Sigmoid colon (tissue), 7 donors: Measurements from ENCODE around the gene SLC2A11. TPM values are rescaled to one million over a fixed set of nuclear protein-coding genes. Genes with fewer than 3 reads are reported as not detected.
"Not testable (repeated sequence)": the region's sequence is repeated elsewhere in the genome, so short reads cannot be mapped to it uniquely, and the experiment has no call there.

Source experiments
- DNase-seq: peaks from one replicate; pipeline ENCODE4 v3.0.0-alpha.2; 2019
- H3K27ac ChIP-seq, 4 donors: fragments of 200-600 bp; sonication (generic); one replicate each; pipeline ENCODE4 v1.5.1; 2016 to 2019; ENCODE audit warnings: mild to moderate bottlenecking in 1 of 4
- H3K27me3 ChIP-seq, 3 donors: fragments of 200-600 bp; sonication (generic); one replicate each; pipeline ENCODE4 v1.5.1; 2019; ENCODE audit warnings: mild to moderate bottlenecking in 1 of 3
- H3K36me3 ChIP-seq, 4 donors: fragments of 200-600 bp; sonication (generic); one replicate each; pipeline ENCODE4 v1.5.1; 2016 to 2019
- H3K4me1 ChIP-seq, 4 donors: fragments of 200-600 bp; sonication (generic); one replicate each; pipeline ENCODE4 v1.5.1; 2017 to 2019
- H3K4me3 ChIP-seq, 4 donors: fragments of 200-600 bp; sonication (generic); one replicate each; pipeline ENCODE4 v1.5.1; 2017 to 2019; ENCODE audit warnings: mild to moderate bottlenecking in 2 of 4, moderate library complexity in 1 of 4
- H3K9me3 ChIP-seq, 4 donors: fragments of 200-600 bp in 3 of 4; sonication (generic) in 3 of 4; one replicate each; pipeline versions ENCODE4 v1.5.1 to v1.6.1; 2013 to 2019
- CTCF ChIP-seq, 4 experiments: fragments of 450-650 bp in 3 of 4; fragments of 200-600 bp in 1 of 4; IDR thresholded peaks; one replicate each; pipeline ENCODE4 v1.5.1; 2016 to 2019; ENCODE audit warnings: antibody characterized with exemption in 4 of 4, mild to moderate bottlenecking in 3 of 4, moderate library complexity in 2 of 4
- EP300 ChIP-seq, 4 donors: sonication (generic); formaldehyde crosslinking; IDR thresholded peaks; one replicate each; pipeline ENCODE4 v1.6.1; 2017; ENCODE audit warnings: antibody characterized with exemption in 4 of 4
- POLR2A ChIP-seq, 2 donors: fragments of 450-650 bp; IDR thresholded peaks; one replicate each; pipeline ENCODE4 v1.6.1; 2016; ENCODE audit warnings: antibody characterized with exemption in 2 of 2, mild to moderate bottlenecking in 2 of 2, moderate library complexity in 2 of 2
- POLR2AphosphoS5 ChIP-seq, 4 donors: sonication (generic); formaldehyde crosslinking; IDR thresholded peaks; one replicate each; pipeline ENCODE4 v1.6.1; 2017; ENCODE audit warnings: antibody characterized with exemption in 4 of 4
- WGBS, 2 donors: extraction: QIAGEN DNeasy Blood & Tissue Kit; methylation state at CpG; one replicate each; pipeline ENCODE4 v1.1.7; 2013; 5-methylcytosine and 5-hydroxymethylcytosine counted together
- intact Hi-C: fragments of 100-400 bp; cut with DNase I; formaldehyde crosslinking; loops from one replicate; pipeline ENCODE4 v1.15.1; 2023
- polyA plus RNA-seq, 3 donors: library from polyadenylated mRNA; stranded (reverse); fragments of 200-250 nt; gene quantifications; one replicate each; pipeline ENCODE4 v1.2.3, GENCODE V29; 2013
- total RNA-seq, 4 donors: library from RNA; depleted of rRNA; stranded (reverse); fragments of >200 nt; gene quantifications; one replicate each; pipeline ENCODE4 v1.1.0, GENCODE V29; 2016
- donor health status: healthy with polysubstance abuse.
- donor health status: Bipolar disorder and iron deficiency.
- donor health status: healthy.

SLC2A11 gene
- total and polyA plus RNA-seq, 7 donors, result 4.8 to 23.5 (median 13.8) TPM

DNA sequence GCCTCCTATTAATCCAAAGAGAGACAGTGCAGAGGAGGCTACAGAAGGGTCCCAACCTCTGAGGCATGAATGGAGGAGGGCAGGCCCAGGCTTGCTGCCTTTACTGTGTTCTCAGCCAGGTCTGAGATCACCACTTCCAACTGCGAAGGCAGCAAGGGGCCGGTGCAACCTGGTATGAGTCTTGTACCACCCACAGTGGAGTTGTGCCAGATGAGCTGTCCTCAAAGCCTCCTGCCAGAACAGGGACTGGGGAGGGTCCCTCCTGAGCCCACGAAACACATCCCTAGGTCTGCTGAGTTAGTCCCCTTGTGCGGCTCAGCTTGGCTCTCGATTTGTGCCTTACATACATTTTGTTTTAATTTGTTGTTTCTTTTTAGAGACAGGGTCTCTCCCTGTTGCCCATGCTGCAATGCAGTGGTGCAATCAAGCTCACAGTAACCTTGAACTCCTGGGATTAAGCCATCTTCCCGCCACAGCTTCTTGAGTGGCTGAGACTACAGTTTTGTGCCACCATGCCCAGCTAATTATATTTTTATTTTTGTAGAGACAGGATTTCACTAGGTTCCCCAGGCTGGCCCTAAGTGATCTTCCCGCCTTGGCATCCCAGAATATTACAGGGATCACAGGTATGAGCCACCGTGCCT, 45.8 kb downstream of the SLC2A11 start:
- Histone ChIP-seq H3K27ac (no peak overlapping the region), H3K4me1 (no peaks in the 10 kb centered on the region), H3K9me3 (no peaks in the 10 kb centered on the region), H3K27me3 (no peaks in the 10 kb centered on the region), H3K4me3 (no peak overlapping the region), H3K36me3 (no peaks in the 10 kb centered on the region)
- no peak for TF ChIP-seq EP300 (IDR thresholded peaks at IDR 0.05)
- 92 to 94% methylated on average over 8 of the region's 8 CpGs for WGBS, 2 donors
- DNase-seq, result no peak
- intact Hi-C loops, result no loop called here

DNA sequence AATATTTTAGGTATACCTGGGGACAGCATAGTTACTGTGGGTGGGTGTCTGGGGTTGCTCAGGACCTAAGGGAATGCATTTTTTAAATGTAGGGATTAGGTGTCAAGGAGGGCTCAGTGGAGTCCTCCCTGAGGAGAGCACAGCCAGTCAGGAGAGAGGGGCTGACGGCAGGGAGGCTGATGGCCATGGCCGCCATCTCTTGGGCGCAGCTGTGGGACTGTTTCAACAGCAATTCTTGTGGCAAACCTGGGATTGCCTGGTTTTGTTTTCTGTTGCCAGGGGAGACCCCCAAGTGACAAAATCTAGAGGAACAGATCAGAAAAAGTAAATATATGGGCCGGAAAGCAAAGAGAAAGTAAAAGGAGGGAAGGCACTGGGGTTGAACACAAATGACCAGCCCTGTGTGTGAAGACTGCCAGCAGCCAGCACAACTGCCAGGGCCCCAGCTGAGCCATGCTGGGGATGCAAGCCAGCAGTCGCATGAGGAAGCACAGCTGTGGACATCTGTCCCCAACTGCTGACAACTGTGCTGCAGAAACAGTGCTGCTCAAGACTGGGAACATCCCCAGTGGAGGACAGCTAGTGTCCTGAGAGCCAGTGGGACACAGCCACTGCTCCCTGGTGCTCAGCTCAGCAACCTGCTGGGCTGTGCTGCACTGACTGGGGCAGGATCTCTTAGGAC, 47.0 kb downstream of the SLC2A11 start:
- no peak for DNase-seq
- Histone ChIP-seq H3K4me1 (peaks cover 0 to 11% (median 4%) of the 10 kb centered on the region in 4 donors), H3K27ac (no peak overlapping the region), H3K4me3 (no peak overlapping the region), H3K27me3 (no peaks in the 10 kb centered on the region), H3K36me3 (no peaks in the 10 kb centered on the region), H3K9me3 (no peaks in the 10 kb centered on the region)
- intact Hi-C loops, result no loop called here
- WGBS, 2 donors, result 64 to 78% methylated on average over 5 of the region's 5 CpGs
- TF ChIP-seq EP300 (IDR thresholded peaks at IDR 0.05), result no peak
- TF ChIP-seq POLR2A (IDR thresholded peaks at IDR 0.05), result no peak
- no peak for TF ChIP-seq CTCF (IDR thresholded peaks at IDR 0.05)
- TF ChIP-seq POLR2AphosphoS5 (IDR thresholded peaks at IDR 0.05), result no peak

DNA sequence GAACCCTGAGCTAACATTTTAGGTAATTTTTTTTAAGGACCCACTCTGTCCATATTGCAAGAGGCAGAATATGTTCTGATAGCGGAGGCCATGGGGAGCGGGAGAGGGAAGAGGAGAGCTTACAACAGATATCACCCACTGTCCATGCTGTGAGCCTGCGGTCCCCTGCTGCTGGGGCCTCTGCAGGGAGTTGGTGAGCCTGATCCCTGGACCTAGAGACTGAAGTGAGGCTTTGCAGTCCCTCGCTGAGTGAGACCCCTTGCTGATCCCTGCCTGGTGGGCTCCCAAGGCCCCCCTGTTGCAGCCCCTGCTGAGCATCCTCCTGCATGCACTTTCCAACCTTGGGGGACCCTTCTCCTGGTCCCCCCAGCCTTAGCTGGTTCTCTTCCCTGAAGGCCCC, 49.0 kb downstream of the SLC2A11 start:
- H3K4me3 ChIP-seq, result no peak overlapping the region
- H3K27me3 ChIP-seq, result no peaks in the 10 kb centered on the region
- no peak for DNase-seq
- H3K4me1 ChIP-seq, result peaks cover 0 to 12% (median 4%) of the 10 kb centered on the region in 4 donors
- no peak overlapping the region for H3K27ac ChIP-seq
- H3K36me3 ChIP-seq, result no peaks in the 10 kb centered on the region
- TF ChIP-seq POLR2A (IDR thresholded peaks at IDR 0.05) (no peak), POLR2AphosphoS5 (IDR thresholded peaks at IDR 0.05) (no peak), CTCF (IDR thresholded peaks at IDR 0.05) (no peak), EP300 (IDR thresholded peaks at IDR 0.05) (no peak)
- WGBS, 2 donors, result 94 to 95% methylated on average over 4 of the region's 4 CpGs
- intact Hi-C loops, result no loop called here
- H3K9me3 ChIP-seq, result no peaks in the 10 kb centered on the region

DNA sequence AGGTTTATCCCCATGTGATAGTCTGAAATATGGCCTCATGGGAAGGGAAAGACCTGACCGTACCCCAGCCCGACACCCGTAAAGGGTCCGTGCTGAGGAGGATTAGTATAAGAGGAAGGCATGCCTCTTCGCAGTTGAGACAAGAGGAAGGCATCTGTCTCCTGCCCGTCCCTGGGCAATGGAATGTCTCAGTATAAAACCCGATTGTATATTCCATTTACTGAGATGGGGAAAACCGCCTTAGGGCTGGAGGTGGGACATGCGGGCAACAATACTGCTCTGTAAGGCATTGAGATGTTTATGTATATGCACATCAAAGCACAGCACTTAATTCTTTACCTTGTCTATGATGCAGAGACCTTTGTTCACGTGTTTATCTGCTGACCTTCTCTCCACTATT, 49.7 kb downstream of the SLC2A11 start:
- H3K27me3 ChIP-seq, H3K27ac ChIP-seq, intact Hi-C loops, H3K4me3 ChIP-seq, DNase-seq, H3K36me3 ChIP-seq, H3K9me3 ChIP-seq: not testable (repeated sequence)
- peaks cover 0 to 12% (median 4%) of the 10 kb centered on the region in 4 donors for H3K4me1 ChIP-seq
- WGBS, 2 donors, result 69 to 77% methylated on average over 10 of the region's 10 CpGs

- Histone ChIP-seq H3K36me3 (no peaks in the 10 kb centered on the region), H3K4me3 (no peak overlapping the region), H3K27ac (peak overlapping the region in 1 of 4 donors; percentile 43), H3K9me3 (no peaks in the 10 kb centered on the region), H3K27me3 (no peaks in the 10 kb centered on the region), H3K4me1 (peaks cover 0 to 19% (median 11%) of the 10 kb centered on the region in 4 donors)
- intact Hi-C loops, result no loop called here
- no peak for DNase-seq
- TF ChIP-seq EP300 (IDR thresholded peaks at IDR 0.05) (no peak), POLR2AphosphoS5 (IDR thresholded peaks at IDR 0.05) (no peak), CTCF (IDR thresholded peaks at IDR 0.05) (no peak), POLR2A (IDR thresholded peaks at IDR 0.05) (no peak)
- 46 to 75% methylated on average over 11 of the region's 11 CpGs for WGBS, 2 donors
Observed at GRCh38 chr22:23908587-23909205, 51.0 kb downstream of the SLC2A11 start.
